Stimulated activated naive CD8-positive, alpha-beta T cell treated with anti-CD3 and anti-CD28 coated beads, Interleukin-15, amount 100 ng/mL, for 72 hours (primary cell): ENCODE data around the gene DIPK1A.

Experiments used
- ATAC-seq: fragments of 150-1000 bp; cut with Tn5 transposase; 2 replicates; pipeline ENCODE4 v1.10.0; 2021; ENCODE audit warnings: mild to moderate bottlenecking, moderate library complexity
- DNase-seq, 2 donors: peaks; one replicate each; pipeline ENCODE4 v3.0.0; 2021 to 2022
- H3K27ac Mint-ChIP-seq, 2 donors: one replicate each; pipeline ENCODE4 v1.8.0; 2022; ENCODE audit warnings: mild to moderate bottlenecking in 2 of 2, mixed read lengths in 2 of 2, moderate library complexity in 2 of 2
- H3K27me3 Mint-ChIP-seq: one replicate; pipeline ENCODE4 v1.8.0; 2022; ENCODE audit warnings: mixed read lengths
- H3K4me1 Mint-ChIP-seq: one replicate; pipeline ENCODE4 v1.8.0; 2022; ENCODE audit warnings: mild to moderate bottlenecking, mixed read lengths
- H3K4me3 Mint-ChIP-seq, 2 donors: one replicate each; pipeline ENCODE4 v1.8.0; 2022; ENCODE audit warnings: mild to moderate bottlenecking in 2 of 2, mixed read lengths in 2 of 2, moderate library complexity in 1 of 2
- H3K9me3 Mint-ChIP-seq, 2 donors: one replicate each; pipeline ENCODE4 v1.8.0; 2022; ENCODE audit warnings: mixed read lengths in 2 of 2

The DIPK1A gene

GRCh38 chr1:92858564-92859399, 102.5 kb downstream of the DIPK1A start:
- Mint-ChIP-seq H3K27me3 (no peaks in the 10 kb centered on the region), H3K4me1 (peaks cover 27% of the 10 kb centered on the region), H3K27ac (no peak overlapping the region), H3K4me3 (peak overlapping the region; percentile 31 to 54), H3K9me3 (no peaks in the 10 kb centered on the region)
- ATAC-seq (peak; percentile 83), DNase-seq (peak; percentile 50 to 60)

GRCh38 chr1:92857817-92858216, 103.4 kb downstream of the DIPK1A start:
- peaks cover 27% of the 10 kb centered on the region for H3K4me1 Mint-ChIP-seq
- no peaks in the 10 kb centered on the region for H3K9me3 Mint-ChIP-seq
- H3K4me3 Mint-ChIP-seq, result no peak overlapping the region
- no peak overlapping the region for H3K27ac Mint-ChIP-seq
- H3K27me3 Mint-ChIP-seq, result no peaks in the 10 kb centered on the region
- ATAC-seq (no peak), DNase-seq (no peak)

- ATAC-seq (no peak), DNase-seq (no peak)
- Mint-ChIP-seq H3K27ac (no peak overlapping the region), H3K4me3 (no peak overlapping the region), H3K27me3 (no peaks in the 10 kb centered on the region), H3K9me3 (no peaks in the 10 kb centered on the region), H3K4me1 (peaks cover 39% of the 10 kb centered on the region)
Observed at GRCh38 chr1:92855236-92855635, 106.0 kb downstream of the DIPK1A start.

- no peak for DNase-seq
- Mint-ChIP-seq H3K27ac (no peak overlapping the region), H3K4me3 (no peak overlapping the region), H3K4me1 (peaks cover 36% of the 10 kb centered on the region), H3K27me3 (no peaks in the 10 kb centered on the region), H3K9me3 (no peaks in the 10 kb centered on the region)
- ATAC-seq, result peak; percentile 27
Observed at GRCh38 chr1:92854101-92854785, 107.0 kb downstream of the DIPK1A start.

- Mint-ChIP-seq H3K4me3 (no peak overlapping the region), H3K27ac (no peak overlapping the region), H3K9me3 (no peaks in the 10 kb centered on the region), H3K4me1 (peaks cover 26% of the 10 kb centered on the region), H3K27me3 (no peaks in the 10 kb centered on the region)
- DNase-seq, result no peak
- no peak for ATAC-seq
Observed at GRCh38 chr1:92853299-92853698, 108.0 kb downstream of the DIPK1A start.

GRCh38 chr1:92851729-92852128, 109.5 kb downstream of the DIPK1A start:
- Mint-ChIP-seq H3K4me1 (peaks cover 22% of the 10 kb centered on the region), H3K27ac (peak overlapping the region in 1 of 2 donors; percentile 9), H3K27me3 (no peaks in the 10 kb centered on the region), H3K4me3 (no peak overlapping the region), H3K9me3 (no peaks in the 10 kb centered on the region)
- ATAC-seq (no peak), DNase-seq (no peak)

GRCh38 chr1:92850019-92850418, 111.2 kb downstream of the DIPK1A start:
- peak overlapping the region in 1 of 2 donors; percentile 44 for H3K27ac Mint-ChIP-seq
- peaks cover 22% of the 10 kb centered on the region for H3K4me1 Mint-ChIP-seq
- DNase-seq (no peak), ATAC-seq (no peak)
- H3K4me3 Mint-ChIP-seq, result no peak overlapping the region
- H3K9me3 Mint-ChIP-seq, result no peaks in the 10 kb centered on the region
- H3K27me3 Mint-ChIP-seq, result no peaks in the 10 kb centered on the region

- no peak for DNase-seq
- Mint-ChIP-seq H3K27ac (no peak overlapping the region), H3K9me3 (no peaks in the 10 kb centered on the region), H3K4me3 (no peak overlapping the region), H3K27me3 (no peaks in the 10 kb centered on the region), H3K4me1 (peaks cover 12% of the 10 kb centered on the region)
- ATAC-seq, result no peak
Observed at GRCh38 chr1:92848201-92848600, 113.1 kb downstream of the DIPK1A start.

GRCh38 chr1:92845908-92846307, 115.4 kb downstream of the DIPK1A start:
- no peak overlapping the region for H3K4me3 Mint-ChIP-seq
- no peak overlapping the region for H3K27ac Mint-ChIP-seq
- ATAC-seq, result peak; percentile 26
- H3K4me1 Mint-ChIP-seq, result peaks cover 9% of the 10 kb centered on the region
- H3K9me3 Mint-ChIP-seq, result no peaks in the 10 kb centered on the region
- no peaks in the 10 kb centered on the region for H3K27me3 Mint-ChIP-seq
- DNase-seq, result no peak

- DNase-seq (no peak), ATAC-seq (no peak)
- H3K9me3 Mint-ChIP-seq, result no peaks in the 10 kb centered on the region
- no peak overlapping the region for H3K4me3 Mint-ChIP-seq
- no peaks in the 10 kb centered on the region for H3K27me3 Mint-ChIP-seq
- H3K27ac Mint-ChIP-seq, result no peak overlapping the region
- peaks cover 22% of the 10 kb centered on the region for H3K4me1 Mint-ChIP-seq
Observed at GRCh38 chr1:92844439-92844838, 116.8 kb downstream of the DIPK1A start.

- Mint-ChIP-seq H3K4me3 (no peak overlapping the region), H3K27ac (peak overlapping the region in 1 of 2 donors; percentile 9), H3K9me3 (no peaks in the 10 kb centered on the region), H3K27me3 (no peaks in the 10 kb centered on the region), H3K4me1 (peaks cover 29% of the 10 kb centered on the region)
- ATAC-seq, result no peak
- DNase-seq, result no peak
Observed at GRCh38 chr1:92843429-92844352, 117.6 kb downstream of the DIPK1A start.

- Mint-ChIP-seq H3K4me1 (peaks cover 36% of the 10 kb centered on the region), H3K27me3 (no peaks in the 10 kb centered on the region), H3K27ac (peak overlapping the region in 1 of 2 donors; percentile 79), H3K4me3 (no peak overlapping the region), H3K9me3 (no peaks in the 10 kb centered on the region)
- DNase-seq, result no peak
- no peak for ATAC-seq
Observed at GRCh38 chr1:92843046-92843423, 118.2 kb downstream of the DIPK1A start.

- H3K4me3 Mint-ChIP-seq, result no peak overlapping the region
- no peaks in the 10 kb centered on the region for H3K9me3 Mint-ChIP-seq
- no peaks in the 10 kb centered on the region for H3K27me3 Mint-ChIP-seq
- no peak for ATAC-seq
- peaks cover 42% of the 10 kb centered on the region for H3K4me1 Mint-ChIP-seq
- DNase-seq, result no peak
- no peak overlapping the region for H3K27ac Mint-ChIP-seq
Observed at GRCh38 chr1:92842082-92843045, 118.9 kb downstream of the DIPK1A start.

GRCh38 chr1:92840600-92840999, 120.7 kb downstream of the DIPK1A start:
- Mint-ChIP-seq H3K27me3 (no peaks in the 10 kb centered on the region), H3K9me3 (no peaks in the 10 kb centered on the region), H3K4me3 (no peak overlapping the region), H3K27ac (no peak overlapping the region), H3K4me1 (peaks cover 60% of the 10 kb centered on the region)
- no peak for DNase-seq
- no peak for ATAC-seq
